HepG2 (cell line): Measurements from ENCODE around the gene GCM1. TPM values are rescaled to one million over a fixed set of nuclear protein-coding genes. Genes with fewer than 3 reads are reported as not detected.

ENCODE experiments used
- CBFB ChIP-seq: sonication (generic); formaldehyde crosslinking; IDR thresholded peaks from 2 replicates; pipeline ENCODE4 v1.4.0; 2020; ENCODE audit warnings: missing genetic modification reagents
- NR2C2 ChIP-seq: sonication (generic); formaldehyde crosslinking; IDR thresholded peaks from 2 replicates; pipeline ENCODE4 v1.4.0; 2020; ENCODE audit warnings: missing genetic modification reagents, mild to moderate bottlenecking, moderate library complexity, borderline replicate concordance
- PLRG1 ChIP-seq: fragments of 450-650 bp; conservative IDR thresholded peaks from 2 replicates; pipeline ENCODE4 v1.6.1; 2016
- XRCC5 ChIP-seq: fragments of 200-400 bp; formaldehyde crosslinking; optimal IDR thresholded peaks from 2 replicates; pipeline ENCODE3; 2017; ENCODE audit warnings: mild to moderate bottlenecking, low read length
- polyA plus RNA-seq, 8 experiments: library from polyadenylated mRNA; depleted of rRNA in 3 of 8; stranded (reverse) in 7 of 8; unstranded in 1 of 8; fragments of >200 nt; fragmentation: Illumina TruSeq in 4 of 8; extraction: Trizol in 4 of 8; gene quantifications; 2 replicates each; pipeline versions ENCODE4 v1.2.1 to v1.2.3, GENCODE V29; 2011 to 2016; ENCODE audit warnings: low read depth in 4 of 8, missing spikeins in 1 of 8, mixed read lengths in 1 of 8; ENCODE audit not compliant: insufficient read depth in 1 of 8
- total RNA-seq, 5 experiments: library from RNA; depleted of rRNA; stranded (reverse); fragments of >200 nt; fragmentation: Illumina TruSeq; extraction: Trizol; gene quantifications; 2 replicates each; pipeline ENCODE4 v1.2.3, GENCODE V29; 2016; ENCODE audit warnings: low read depth in 1 of 5
- TF ChIP-seq, protein P1 (sequence below): sonication (generic); formaldehyde crosslinking; IDR thresholded peaks from 2 replicates; pipeline ENCODE4 v1.5.0; 2020; ENCODE audit warnings: mild to moderate bottlenecking, missing genetic modification reagents
- TF ChIP-seq, protein P2 (sequence below): sonication (generic); formaldehyde crosslinking; IDR thresholded peaks from 2 replicates; pipeline ENCODE4 v1.5.0; 2020; ENCODE audit warnings: mild to moderate bottlenecking, missing genetic modification reagents, moderate library complexity
- TF ChIP-seq, protein P3 (sequence below): sonication (generic); formaldehyde crosslinking; IDR thresholded peaks from 2 replicates; pipeline ENCODE4 v1.8.1; 2022; ENCODE audit warnings: mild to moderate bottlenecking, missing genetic modification reagents
- TF ChIP-seq, protein P4 (sequence below), 2 experiments: fragments of 450-650 bp in 1 of 2; sonication (generic) in 1 of 2; formaldehyde crosslinking; IDR thresholded peaks; 2 replicates each; pipeline versions ENCODE4 v1.5.0 to v1.8.0; 2020 to 2022; ENCODE audit warnings: mild to moderate bottlenecking in 1 of 2, missing genetic modification reagents in 1 of 2

GCM1 gene
- total and polyA plus RNA-seq, 2 of the 13 experiments (the other 11 are each of a cell fraction or from before 2014, with no cell fraction given) = 0.04 to 0.13 TPM

DNA sequence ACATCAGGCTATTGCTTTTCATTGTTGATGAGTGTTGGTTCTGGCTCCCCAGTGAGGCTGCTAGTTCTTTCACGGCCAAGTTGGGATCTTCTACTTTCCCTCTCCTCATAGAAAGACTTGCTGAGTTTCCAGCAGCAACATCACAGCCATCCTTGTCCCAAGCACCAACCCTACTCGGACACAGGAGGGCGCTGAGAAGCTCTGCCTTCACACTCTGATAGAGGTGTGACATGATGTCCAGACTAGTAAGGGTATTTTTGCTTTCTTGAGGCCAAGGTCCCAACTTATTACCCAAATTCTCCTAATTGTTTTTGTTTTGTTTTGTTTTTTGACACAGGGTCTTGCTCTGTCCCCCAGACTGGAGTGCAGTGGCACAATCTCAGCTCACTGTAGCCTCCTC, 3.0 kb upstream of the GCM1 start (continued):
- TF ChIP-seq, protein P1, sequence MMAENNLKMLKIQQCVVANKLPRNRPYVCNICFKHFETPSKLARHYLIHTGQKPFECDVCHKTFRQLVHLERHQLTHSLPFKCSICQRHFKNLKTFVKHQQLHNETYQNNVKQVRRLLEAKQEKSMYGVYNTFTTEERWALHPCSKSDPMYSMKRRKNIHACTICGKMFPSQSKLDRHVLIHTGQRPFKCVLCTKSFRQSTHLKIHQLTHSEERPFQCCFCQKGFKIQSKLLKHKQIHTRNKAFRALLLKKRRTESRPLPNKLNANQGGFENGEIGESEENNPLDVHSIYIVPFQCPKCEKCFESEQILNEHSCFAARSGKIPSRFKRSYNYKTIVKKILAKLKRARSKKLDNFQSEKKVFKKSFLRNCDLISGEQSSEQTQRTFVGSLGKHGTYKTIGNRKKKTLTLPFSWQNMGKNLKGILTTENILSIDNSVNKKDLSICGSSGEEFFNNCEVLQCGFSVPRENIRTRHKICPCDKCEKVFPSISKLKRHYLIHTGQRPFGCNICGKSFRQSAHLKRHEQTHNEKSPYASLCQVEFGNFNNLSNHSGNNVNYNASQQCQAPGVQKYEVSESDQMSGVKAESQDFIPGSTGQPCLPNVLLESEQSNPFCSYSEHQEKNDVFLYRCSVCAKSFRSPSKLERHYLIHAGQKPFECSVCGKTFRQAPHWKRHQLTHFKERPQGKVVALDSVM (CRISPR knock-in tag) = peak; percentile 58; the same call in 1 of the 2 replicates
- TF ChIP-seq, protein P2, sequence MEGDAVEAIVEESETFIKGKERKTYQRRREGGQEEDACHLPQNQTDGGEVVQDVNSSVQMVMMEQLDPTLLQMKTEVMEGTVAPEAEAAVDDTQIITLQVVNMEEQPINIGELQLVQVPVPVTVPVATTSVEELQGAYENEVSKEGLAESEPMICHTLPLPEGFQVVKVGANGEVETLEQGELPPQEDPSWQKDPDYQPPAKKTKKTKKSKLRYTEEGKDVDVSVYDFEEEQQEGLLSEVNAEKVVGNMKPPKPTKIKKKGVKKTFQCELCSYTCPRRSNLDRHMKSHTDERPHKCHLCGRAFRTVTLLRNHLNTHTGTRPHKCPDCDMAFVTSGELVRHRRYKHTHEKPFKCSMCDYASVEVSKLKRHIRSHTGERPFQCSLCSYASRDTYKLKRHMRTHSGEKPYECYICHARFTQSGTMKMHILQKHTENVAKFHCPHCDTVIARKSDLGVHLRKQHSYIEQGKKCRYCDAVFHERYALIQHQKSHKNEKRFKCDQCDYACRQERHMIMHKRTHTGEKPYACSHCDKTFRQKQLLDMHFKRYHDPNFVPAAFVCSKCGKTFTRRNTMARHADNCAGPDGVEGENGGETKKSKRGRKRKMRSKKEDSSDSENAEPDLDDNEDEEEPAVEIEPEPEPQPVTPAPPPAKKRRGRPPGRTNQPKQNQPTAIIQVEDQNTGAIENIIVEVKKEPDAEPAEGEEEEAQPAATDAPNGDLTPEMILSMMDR (CRISPR knock-in tag) = peak; percentile 62
- TF ChIP-seq, protein P3, sequence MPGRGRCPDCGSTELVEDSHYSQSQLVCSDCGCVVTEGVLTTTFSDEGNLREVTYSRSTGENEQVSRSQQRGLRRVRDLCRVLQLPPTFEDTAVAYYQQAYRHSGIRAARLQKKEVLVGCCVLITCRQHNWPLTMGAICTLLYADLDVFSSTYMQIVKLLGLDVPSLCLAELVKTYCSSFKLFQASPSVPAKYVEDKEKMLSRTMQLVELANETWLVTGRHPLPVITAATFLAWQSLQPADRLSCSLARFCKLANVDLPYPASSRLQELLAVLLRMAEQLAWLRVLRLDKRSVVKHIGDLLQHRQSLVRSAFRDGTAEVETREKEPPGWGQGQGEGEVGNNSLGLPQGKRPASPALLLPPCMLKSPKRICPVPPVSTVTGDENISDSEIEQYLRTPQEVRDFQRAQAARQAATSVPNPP = no peak
- TF ChIP-seq NR2C2 (CRISPR knock-in tag) = no peak
- no peak for TF ChIP-seq CBFB (CRISPR knock-in tag)
- peak; percentile 56 for TF ChIP-seq XRCC5
- TF ChIP-seq, protein P4, sequence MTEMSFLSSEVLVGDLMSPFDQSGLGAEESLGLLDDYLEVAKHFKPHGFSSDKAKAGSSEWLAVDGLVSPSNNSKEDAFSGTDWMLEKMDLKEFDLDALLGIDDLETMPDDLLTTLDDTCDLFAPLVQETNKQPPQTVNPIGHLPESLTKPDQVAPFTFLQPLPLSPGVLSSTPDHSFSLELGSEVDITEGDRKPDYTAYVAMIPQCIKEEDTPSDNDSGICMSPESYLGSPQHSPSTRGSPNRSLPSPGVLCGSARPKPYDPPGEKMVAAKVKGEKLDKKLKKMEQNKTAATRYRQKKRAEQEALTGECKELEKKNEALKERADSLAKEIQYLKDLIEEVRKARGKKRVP (CRISPR knock-in tag; IDR thresholded peaks at IDR 0.05) = no peak
- no peak for TF ChIP-seq PLRG1
